Cardiac septum (tissue), 1 donor: ENCODE measurements around the gene PEMT. TPM values are rescaled to one million over a fixed set of nuclear protein-coding genes. Genes with fewer than 3 reads are reported as not detected.
A peak's percentile ranks its signal among the peaks of the same experiment; 100 is the strongest.

Source experiments
- DNase-seq: peaks from one replicate; pipeline ENCODE4 v3.0.0-alpha.2; 2020; ENCODE audit warnings: low spot score
- intact Hi-C: fragments of 100-400 bp; cut with DNase I; formaldehyde crosslinking; loops from one replicate; pipeline ENCODE4 v1.14.0; 2022
- total RNA-seq: library from RNA; stranded (reverse); fragmentation: NEBNext Ultra II Directional; extraction: Animal tissue kit (Norgen Biotek cat#: 25700); gene quantifications from one replicate; pipeline ENCODE4 v1.2.1, GENCODE V29; 2021
- donor health status: DM: no; HTN: no; CAD: no.

The PEMT gene
- total RNA-seq, 1 donor from 2014 or later = 16.8 TPM

GRCh38 chr17:17541640-17542001 is 49.9 kb downstream of the PEMT start:
- no peak for DNase-seq
- intact Hi-C loops = no loop called here

- intact Hi-C loops = no loop called here
- DNase-seq = no peak
Observed at GRCh38 chr17:17540935-17541639, 50.4 kb downstream of the PEMT start.

- DNase-seq = no peak
- intact Hi-C loops = no loop called here
Observed at GRCh38 chr17:17540278-17540906, 51.1 kb downstream of the PEMT start.

GRCh38 chr17:17539591-17539990 is 51.9 kb downstream of the PEMT start:
- intact Hi-C loops = no loop called here
- DNase-seq = no peak

- DNase-seq = no peak
- intact Hi-C loops = no loop called here
Observed at GRCh38 chr17:17538417-17539391, 52.8 kb downstream of the PEMT start.

- intact Hi-C loops = no loop called here
- DNase-seq = no peak
Observed at GRCh38 chr17:17537311-17538099, 54.0 kb downstream of the PEMT start.

GRCh38 chr17:17536702-17537101 is 54.8 kb downstream of the PEMT start:
- DNase-seq = no peak
- intact Hi-C loops = loop anchor here (1.0 kb wide), 1 partner anchor 31 kb away; no protein-coding TSS in a partner anchor

GRCh38 chr17:17535957-17536356 is 55.6 kb downstream of the PEMT start:
- DNase-seq = peak; percentile 93
- intact Hi-C loops = loop anchor here (1.0 kb wide), 1 partner anchor 31 kb away; no protein-coding TSS in a partner anchor

- intact Hi-C loops = no loop called here
- DNase-seq = no peak
Observed at GRCh38 chr17:17533901-17534441, 57.5 kb downstream of the PEMT start.

- intact Hi-C loops = no loop called here
Observed at GRCh38 chr17:17532991-17533390, 58.5 kb downstream of the PEMT start.

GRCh38 chr17:17531156-17531555 is 60.4 kb downstream of the PEMT start:
- no peak for DNase-seq
- intact Hi-C loops = no loop called here

More at GRCh38 chr17:17532991-17533390, 58.5 kb downstream of the PEMT start:
- no peak for DNase-seq

GRCh38 chr17:17528696-17529652 is 62.5 kb downstream of the PEMT start:
- DNase-seq = no peak
- intact Hi-C loops = no loop called here

- intact Hi-C loops = loop anchor here (2.0 kb wide), 1 partner anchor 39 kb away; no protein-coding TSS in a partner anchor
- no peak for DNase-seq
Observed at GRCh38 chr17:17527956-17528500, 63.5 kb downstream of the PEMT start.

- intact Hi-C loops = loop anchor here (2.0 kb wide), 1 partner anchor 39 kb away; no protein-coding TSS in a partner anchor
- no peak for DNase-seq
Observed at GRCh38 chr17:17527534-17527933, 64.0 kb downstream of the PEMT start.

- intact Hi-C loops = loop anchor here (2.0 kb wide), 1 partner anchor 40 kb away; no protein-coding TSS in a partner anchor
- DNase-seq = no peak
Observed at GRCh38 chr17:17526369-17526768, 65.1 kb downstream of the PEMT start.

- intact Hi-C loops = loop anchor here (2.0 kb wide), 1 partner anchor 41 kb away; no protein-coding TSS in a partner anchor
- DNase-seq = no peak
Observed at GRCh38 chr17:17525956-17526355, 65.6 kb downstream of the PEMT start.

GRCh38 chr17:17525311-17525710 is 66.2 kb downstream of the PEMT start:
- intact Hi-C loops = no loop called here

More at GRCh38 chr17:17525311-17525710, 66.2 kb downstream of the PEMT start:
- no peak for DNase-seq
